ENCODE results near the gene HIPK2. TPM values are rescaled to one million over a fixed set of nuclear protein-coding genes. Genes with fewer than 3 reads are reported as not detected.

The HIPK2 gene
- polyA plus RNA-seq, 1 donor (not counting 4 experiments of a cell fraction or from before 2014, with no cell fraction given): 5.8 TPM

- TF ChIP-seq EZH2 (IDR thresholded peaks at IDR 0.05; ENCODE audit: low read length) (no peak), CTCF (optimal IDR thresholded peaks at IDR 0.05 in 1 of 3, IDR thresholded peaks at IDR 0.05 in 1 of 3, conservative IDR thresholded peaks at IDR 0.05 in 1 of 3; ENCODE audit: extremely low read depth in 1 of 3, insufficient read depth in 2 of 3, low read length in 3 of 3) (no peak)
- Histone ChIP-seq H4K20me1 (ENCODE audit: control insufficient read depth, extremely low read depth, insufficient read depth, low read length) (no peaks in the 10 kb centered on the region), H3K4me1 (ENCODE audit: control insufficient read depth, extremely low read depth, insufficient read depth, low read length) (no peaks in the 10 kb centered on the region), H3K4me3 (ENCODE audit: control insufficient read depth in 2 of 3, extremely low read depth in 1 of 3, insufficient read depth in 2 of 3, low read depth in 1 of 3, low read length in 3 of 3) (no peak overlapping the region), H3K9me1 (ENCODE audit: control insufficient read depth, extremely low read depth, insufficient read depth, low read length) (no peaks in the 10 kb centered on the region), H3K9ac (ENCODE audit: control insufficient read depth, extremely low read depth, insufficient read depth, low read length) (no peak overlapping the region), H3K27ac (ENCODE audit: control insufficient read depth, insufficient read depth, low read length) (no peak overlapping the region), H3K4me2 (ENCODE audit: control insufficient read depth, extremely low read depth, insufficient read depth, low read depth, low read length) (no peak overlapping the region), H2AFZ (ENCODE audit: control insufficient read depth, low read length) (no peak overlapping the region), H3K36me3 (ENCODE audit: control insufficient read depth in 2 of 2, extremely low read depth in 1 of 2, insufficient read depth in 2 of 2, low read length in 2 of 2) (peaks cover 7 to 17% of the 10 kb centered on the region in 2 experiments), H3K9me3 (ENCODE audit: control insufficient read depth, low read depth, low read length) (no peaks in the 10 kb centered on the region), H3K79me2 (ENCODE audit: control insufficient read depth, insufficient read depth, low read length) (no peaks in the 10 kb centered on the region), H3K27me3 (ENCODE audit: control insufficient read depth, extremely low read depth, insufficient read depth, low read length) (no peaks in the 10 kb centered on the region)
- DNase-seq (ENCODE audit: low read depth, low spot score) (no peak), FAIRE-seq (no peak)
- dilution Hi-C loops (cut with MboI; ENCODE audit: extremely low pct_ligation_motif_present, low sequenced_read_pairs): no loop called here
Observed at GRCh38 chr7:139589474-139589873, 188.3 kb downstream of the HIPK2 start.

- Histone ChIP-seq H2AFZ (ENCODE audit: control insufficient read depth, low read length) (no peak overlapping the region), H3K9me1 (ENCODE audit: control insufficient read depth, extremely low read depth, insufficient read depth, low read length) (no peaks in the 10 kb centered on the region), H3K4me2 (ENCODE audit: control insufficient read depth, extremely low read depth, insufficient read depth, low read depth, low read length) (no peak overlapping the region), H3K4me3 (ENCODE audit: control insufficient read depth in 2 of 3, extremely low read depth in 1 of 3, insufficient read depth in 2 of 3, low read depth in 1 of 3, low read length in 3 of 3) (no peak overlapping the region), H3K79me2 (ENCODE audit: control insufficient read depth, insufficient read depth, low read length) (no peaks in the 10 kb centered on the region), H3K27me3 (ENCODE audit: control insufficient read depth, extremely low read depth, insufficient read depth, low read length) (no peaks in the 10 kb centered on the region), H3K27ac (ENCODE audit: control insufficient read depth, insufficient read depth, low read length) (no peak overlapping the region), H3K4me1 (ENCODE audit: control insufficient read depth, extremely low read depth, insufficient read depth, low read length) (no peaks in the 10 kb centered on the region), H4K20me1 (ENCODE audit: control insufficient read depth, extremely low read depth, insufficient read depth, low read length) (no peaks in the 10 kb centered on the region), H3K36me3 (ENCODE audit: control insufficient read depth in 2 of 2, extremely low read depth in 1 of 2, insufficient read depth in 2 of 2, low read length in 2 of 2) (peaks cover 9 to 20% of the 10 kb centered on the region in 2 experiments), H3K9ac (ENCODE audit: control insufficient read depth, extremely low read depth, insufficient read depth, low read length) (no peak overlapping the region), H3K9me3 (ENCODE audit: control insufficient read depth, low read depth, low read length) (no peaks in the 10 kb centered on the region)
- no peak for DNase-seq (ENCODE audit: low read depth, low spot score)
- FAIRE-seq: no peak
- dilution Hi-C loops (cut with MboI; ENCODE audit: extremely low pct_ligation_motif_present, low sequenced_read_pairs): no loop called here
- TF ChIP-seq EZH2 (IDR thresholded peaks at IDR 0.05; ENCODE audit: low read length) (no peak), CTCF (optimal IDR thresholded peaks at IDR 0.05 in 1 of 3, IDR thresholded peaks at IDR 0.05 in 1 of 3, conservative IDR thresholded peaks at IDR 0.05 in 1 of 3; ENCODE audit: extremely low read depth in 1 of 3, insufficient read depth in 2 of 3, low read length in 3 of 3) (no peak)
Observed at GRCh38 chr7:139588632-139589031, 189.2 kb downstream of the HIPK2 start.
